ENCODE data around the gene IMMP2L. TPM values are rescaled to one million over a fixed set of nuclear protein-coding genes. Genes with fewer than 3 reads are reported as not detected.

Gene IMMP2L
- total RNA-seq, 2 experiments from 2014 or later = 8.9 to 18.7 TPM

DNA sequence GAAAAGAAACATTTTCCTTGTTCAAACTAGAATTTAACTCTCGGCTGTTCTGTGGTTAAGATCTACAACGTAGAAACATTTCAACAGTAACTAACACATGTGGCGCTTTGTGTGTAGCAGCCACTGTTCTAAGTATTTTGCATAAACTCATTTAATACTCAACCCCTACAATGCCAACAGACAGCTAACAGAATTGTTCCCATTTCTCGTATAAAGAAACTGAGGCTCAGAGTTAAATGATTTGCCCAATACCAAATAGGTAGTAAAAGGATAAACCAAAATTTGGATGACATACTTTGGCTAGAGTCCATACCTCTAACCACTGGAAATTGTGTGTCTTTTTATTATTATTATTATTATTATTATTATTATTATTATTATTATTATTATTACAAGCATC, 543.8 kb downstream of the IMMP2L start:
- Histone ChIP-seq H3K4me1 (ENCODE audit: insufficient read depth, low read length) (peaks cover 18% of the 10 kb centered on the region), H3K27ac (ENCODE audit: low read depth in 1 of 2, low read length in 2 of 2) (no peak overlapping the region), H3K9me3 (ENCODE audit: control insufficient read depth in 1 of 2, insufficient read depth in 1 of 2, low read length in 2 of 2) (no peaks in the 10 kb centered on the region), H3K27me3 (ENCODE audit: control insufficient read depth in 1 of 2, insufficient read depth in 2 of 2, low read length in 2 of 2) (no peaks in the 10 kb centered on the region), H3K36me3 (ENCODE audit: insufficient read depth, low read length) (no peaks in the 10 kb centered on the region), H3K4me3 (ENCODE audit: low read length) (no peak overlapping the region)
- Mint-ChIP-seq H3K4me1 (ENCODE audit: low read depth) (peaks cover 81% of the 10 kb centered on the region), H3K9me3 (peaks cover 9% of the 10 kb centered on the region), H3K27me3 (no peaks in the 10 kb centered on the region), H3K4me3 (no peak overlapping the region), H3K36me3 (ENCODE audit: low read depth) (peaks cover 9% of the 10 kb centered on the region), H3K27ac (peak overlapping the region; percentile 72)
- intact Hi-C loops (cut with DNase I, micrococcal nuclease) = no loop called here
- no peak for ATAC-seq (ENCODE audit: poor library complexity)
- ChIA-PET POLR2A (interaction anchor here (1.2 to 1.9 kb wide), 3 partner anchors 9 to 65 kb away, joined by 4 to 10 read pairs (median 9); no protein-coding TSS in a partner anchor), CTCF (no interaction called here)
- TF ChIP-seq, protein P1, sequence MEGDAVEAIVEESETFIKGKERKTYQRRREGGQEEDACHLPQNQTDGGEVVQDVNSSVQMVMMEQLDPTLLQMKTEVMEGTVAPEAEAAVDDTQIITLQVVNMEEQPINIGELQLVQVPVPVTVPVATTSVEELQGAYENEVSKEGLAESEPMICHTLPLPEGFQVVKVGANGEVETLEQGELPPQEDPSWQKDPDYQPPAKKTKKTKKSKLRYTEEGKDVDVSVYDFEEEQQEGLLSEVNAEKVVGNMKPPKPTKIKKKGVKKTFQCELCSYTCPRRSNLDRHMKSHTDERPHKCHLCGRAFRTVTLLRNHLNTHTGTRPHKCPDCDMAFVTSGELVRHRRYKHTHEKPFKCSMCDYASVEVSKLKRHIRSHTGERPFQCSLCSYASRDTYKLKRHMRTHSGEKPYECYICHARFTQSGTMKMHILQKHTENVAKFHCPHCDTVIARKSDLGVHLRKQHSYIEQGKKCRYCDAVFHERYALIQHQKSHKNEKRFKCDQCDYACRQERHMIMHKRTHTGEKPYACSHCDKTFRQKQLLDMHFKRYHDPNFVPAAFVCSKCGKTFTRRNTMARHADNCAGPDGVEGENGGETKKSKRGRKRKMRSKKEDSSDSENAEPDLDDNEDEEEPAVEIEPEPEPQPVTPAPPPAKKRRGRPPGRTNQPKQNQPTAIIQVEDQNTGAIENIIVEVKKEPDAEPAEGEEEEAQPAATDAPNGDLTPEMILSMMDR (IDR thresholded peaks at IDR 0.05) = no peak
- DNase-seq = no peak

DNA sequence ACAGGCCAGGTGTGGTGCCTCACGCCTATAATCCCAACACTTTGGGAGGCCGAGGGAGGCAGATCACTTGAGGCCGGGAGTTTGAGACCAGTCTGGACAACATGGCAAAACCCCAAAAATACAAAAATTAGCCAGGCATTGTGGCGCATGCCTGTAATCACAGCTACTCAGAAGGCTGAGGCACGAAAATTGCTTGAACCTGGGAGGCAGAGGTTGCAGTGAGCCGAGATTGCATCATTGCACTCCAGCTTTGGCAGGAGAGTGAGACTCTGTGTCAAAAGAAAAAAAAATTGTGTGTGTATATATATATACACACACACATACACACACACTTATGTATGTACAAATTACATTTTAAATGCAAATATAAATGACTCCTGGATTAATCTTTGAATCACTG, 548.2 kb downstream of the IMMP2L start:
- Mint-ChIP-seq H3K4me1 (ENCODE audit: low read depth) (peaks cover 45% of the 10 kb centered on the region), H3K4me3 (peak overlapping the region; percentile 31), H3K9me3 (no peaks in the 10 kb centered on the region), H3K36me3 (ENCODE audit: low read depth) (no peaks in the 10 kb centered on the region), H3K27me3 (no peaks in the 10 kb centered on the region), H3K27ac (no peak overlapping the region)
- ChIA-PET POLR2A (interaction anchor here (0.6 to 7.0 kb wide), 5 partner anchors 11 to 68 kb away, joined by 3 to 64 read pairs (median 11); no protein-coding TSS in a partner anchor), CTCF (no interaction called here)
- intact Hi-C loops (cut with DNase I, micrococcal nuclease) = loop anchor here in 1 of 2 experiments (5.0 kb wide), 1 partner anchor 68 kb away; no protein-coding TSS in a partner anchor
- no peaks in the 10 kb centered on the region for H3K27me3 ChIP-seq (ENCODE audit: control insufficient read depth in 1 of 2, insufficient read depth in 2 of 2, low read length in 2 of 2)
- TF ChIP-seq, protein P1 (IDR thresholded peaks at IDR 0.05) = no peak
- peaks cover 20% of the 10 kb centered on the region for H3K4me1 ChIP-seq (ENCODE audit: insufficient read depth, low read length)
- H3K27ac ChIP-seq (ENCODE audit: low read depth in 1 of 2, low read length in 2 of 2) = peak overlapping the region; percentile 47 to 66
- H3K9me3 ChIP-seq (ENCODE audit: control insufficient read depth in 1 of 2, insufficient read depth in 1 of 2, low read length in 2 of 2) = no peaks in the 10 kb centered on the region
- ATAC-seq (ENCODE audit: poor library complexity) (no peak), DNase-seq (no peak)
- H3K4me3 ChIP-seq (ENCODE audit: low read length) = no peak overlapping the region
- H3K36me3 ChIP-seq (ENCODE audit: insufficient read depth, low read length) = no peaks in the 10 kb centered on the region

DNA sequence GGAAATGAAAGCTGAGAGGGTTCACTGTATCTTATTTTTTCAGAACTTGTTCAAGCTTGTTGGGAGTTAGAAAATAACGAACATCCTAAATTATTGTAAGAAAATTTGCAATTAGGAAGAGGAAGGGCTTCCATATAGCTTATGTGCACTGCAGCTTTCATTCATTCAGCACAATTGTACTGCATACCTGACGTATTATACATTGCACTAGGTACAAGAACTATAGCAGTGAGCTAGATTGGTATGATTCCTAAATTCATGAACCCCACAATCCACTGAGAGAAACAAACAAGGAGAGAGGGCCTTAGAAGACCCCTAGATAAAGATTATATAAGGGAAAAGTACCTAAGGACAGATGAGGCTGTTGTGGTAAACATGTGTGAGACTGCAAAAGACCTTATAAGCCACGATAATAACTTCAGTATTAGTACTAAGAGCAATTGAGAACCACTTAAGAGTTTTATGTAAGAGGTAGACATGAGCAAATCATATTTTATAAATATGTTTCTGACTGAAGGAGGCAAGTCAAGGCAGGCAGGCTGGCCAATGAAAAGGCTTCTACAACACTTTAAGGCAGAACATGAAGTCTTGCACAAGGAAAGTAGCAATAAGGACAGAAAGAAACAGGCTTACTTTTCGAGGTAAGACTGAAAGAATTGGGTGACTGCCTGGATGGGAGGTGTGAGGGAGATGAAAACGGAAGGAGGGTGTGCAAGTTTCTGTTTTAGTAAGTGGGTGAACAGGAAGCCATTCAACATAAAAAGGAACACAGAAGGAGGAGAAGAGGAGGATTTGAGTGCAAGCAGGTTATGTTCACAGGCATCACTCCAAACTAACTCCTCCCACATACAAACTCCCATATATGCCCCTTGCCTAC, 549.3 kb downstream of the IMMP2L start:
- Histone ChIP-seq H3K27me3 (ENCODE audit: control insufficient read depth in 1 of 2, insufficient read depth in 2 of 2, low read length in 2 of 2) (no peaks in the 10 kb centered on the region), H3K4me1 (ENCODE audit: insufficient read depth, low read length) (peaks cover 19% of the 10 kb centered on the region), H3K9me3 (ENCODE audit: control insufficient read depth in 1 of 2, insufficient read depth in 1 of 2, low read length in 2 of 2) (no peaks in the 10 kb centered on the region), H3K4me3 (ENCODE audit: low read length) (peak overlapping the region; percentile 35), H3K27ac (ENCODE audit: low read depth in 1 of 2, low read length in 2 of 2) (peak overlapping the region; percentile 66 to 80), H3K36me3 (ENCODE audit: insufficient read depth, low read length) (no peaks in the 10 kb centered on the region)
- H3K4me1 Mint-ChIP-seq (ENCODE audit: low read depth) = peaks cover 36% of the 10 kb centered on the region
- TF ChIP-seq, protein P1 (IDR thresholded peaks at IDR 0.05) = no peak
- DNase-seq (peak in 10 of 14 experiments; percentile 6 to 74 (median 16)), ATAC-seq (ENCODE audit: poor library complexity) (peak; percentile 87)
- POLR2A ChIA-PET = interaction anchor here (0.6 to 7.0 kb wide), 8 partner anchors 9 to 78 kb away, joined by 3 to 64 read pairs (median 4); partner anchors contain the start of gene LRRN3
- H3K27ac Mint-ChIP-seq = no peak overlapping the region
- no peaks in the 10 kb centered on the region for H3K27me3 Mint-ChIP-seq
- peak overlapping the region; percentile 69 for H3K4me3 Mint-ChIP-seq
- intact Hi-C loops (cut with DNase I, micrococcal nuclease) = loop anchor here in 1 of 2 experiments (5.0 kb wide), 1 partner anchor 69 kb away; no protein-coding TSS in a partner anchor
- no peaks in the 10 kb centered on the region for H3K9me3 Mint-ChIP-seq
- H3K36me3 Mint-ChIP-seq (ENCODE audit: low read depth) = no peaks in the 10 kb centered on the region
- CTCF ChIA-PET = no interaction called here
